GM12878 (cell line): Measurements from ENCODE around the gene ARHGEF6. TPM values are rescaled to one million over a fixed set of nuclear protein-coding genes. Genes with fewer than 3 reads are reported as not detected.
A peak's percentile ranks its signal among the peaks of the same experiment; 100 is the strongest.
"Not testable (repeated sequence)": the region's sequence is repeated elsewhere in the genome, so short reads cannot be mapped to it uniquely, and the experiment has no call there.

Experiments used
- ATAC-seq: fragments of 200-7000 bp; cut with Tn5 transposase; 3 replicates; pipeline ENCODE4 v1.9.1; 2020; ENCODE audit warnings: mild to moderate bottlenecking, moderate library complexity
- BruUV-seq: library from RNA; stranded (reverse); fragments of 400-500 nt; replicated peaks from 2 replicates; lab custom pipeline; 2021; lab: Mats Ljungman, UMichigan
- CTCF ChIA-PET: fragments of 300-600 bp; sonication (Branson Sonifier 250); formaldehyde crosslinking; extraction: SDS; loops from one replicate; lab custom pipeline; 2021; ENCODE audit warnings: inconsistent platforms; lab: Yijun Ruan, JAX
- POLR2A ChIA-PET: fragments of 350-600 bp; formaldehyde crosslinking; extraction: SDS; loops from one replicate; lab custom pipeline; 2021; ENCODE audit warnings: inconsistent platforms; lab: Charles Lee
- RAD21 ChIA-PET: fragments of 300-600 bp; sonication (Branson Sonifier 250); formaldehyde crosslinking; loops from one replicate; lab custom pipeline; 2023; ENCODE audit warnings: antibody characterized with exemption; ENCODE audit not compliant: unreplicated experiment; lab: Charles Lee
- SMC1A ChIA-PET: fragments of 300-600 bp; sonication (Branson Sonifier 250); formaldehyde crosslinking; loops from one replicate; lab custom pipeline; 2023; ENCODE audit not compliant: unreplicated experiment, uncharacterized antibody; lab: Charles Lee
- DNase-seq: peaks from one replicate; pipeline ENCODE4 v3.0.0-alpha.2; 2011; ENCODE audit warnings: low read depth, low spot score
- FAIRE-seq: peaks from 3 replicates; lab custom pipeline; 2011; peaks lifted over from hg19 to GRCh38; lab: Jason Lieb, UNC
- H2AFZ ChIP-seq: 2 replicates; pipeline ENCODE4 v1.6.0; 2011; ENCODE audit warnings: low read depth, low read length, control low read depth; ENCODE audit not compliant: control insufficient read depth
- H3K27ac ChIP-seq: 2 replicates; pipeline ENCODE4 v1.5.1; 2011; ENCODE audit warnings: control low read depth; ENCODE audit not compliant: control insufficient read depth, insufficient read depth
- H3K27me3 ChIP-seq, 2 experiments: replicated peaks in 1 of 2; 2 replicates each; pipeline versions ENCODE4 v1.6.0 to v1.6.1; 2011; ENCODE audit warnings: low read length in 1 of 2; ENCODE audit not compliant: control insufficient read depth in 2 of 2, insufficient read depth in 2 of 2
- H3K36me3 ChIP-seq, 2 experiments: 2 replicates each; pipeline ENCODE4 v1.5.1; 2011; ENCODE audit warnings: low read length in 1 of 2; ENCODE audit not compliant: control insufficient read depth in 2 of 2, insufficient read depth in 2 of 2
- H3K4me1 ChIP-seq: 2 replicates; pipeline ENCODE4 v1.6.1; 2011; ENCODE audit warnings: mild to moderate bottlenecking, low read length, moderate library complexity, mixed read lengths; ENCODE audit not compliant: control insufficient read depth, insufficient read depth
- H3K4me2 ChIP-seq: 2 replicates; pipeline ENCODE4 v1.6.0; 2011; ENCODE audit warnings: control low read depth; ENCODE audit not compliant: control insufficient read depth, insufficient read depth
- H3K4me3 ChIP-seq: fragments of 200-600 bp; sonication (generic); 2 replicates; pipeline ENCODE4 v1.5.1; 2016
- H3K79me2 ChIP-seq: 2 replicates; pipeline ENCODE4 v1.6.0; 2011; ENCODE audit warnings: low read length; ENCODE audit not compliant: control insufficient read depth, insufficient read depth
- H3K9ac ChIP-seq: 2 replicates; pipeline ENCODE4 v1.8.0; 2011; ENCODE audit warnings: low read length, control low read depth, mixed read lengths; ENCODE audit not compliant: control insufficient read depth, insufficient read depth
- H3K9me3 ChIP-seq: replicated peaks from 3 replicates; pipeline ENCODE4 v1.5.1; 2011; ENCODE audit warnings: mild to moderate bottlenecking, low read length; ENCODE audit not compliant: control insufficient read depth, insufficient read depth
- H4K20me1 ChIP-seq: 2 replicates; pipeline ENCODE4 v1.6.0; 2011; ENCODE audit not compliant: control insufficient read depth, insufficient read depth
- BRCA1 ChIP-seq: IDR thresholded peaks from 2 replicates; pipeline ENCODE4 v1.6.1; 2011; ENCODE audit warnings: low read depth, low read length, improper control_type of control experiment
- NRF1 ChIP-seq: conservative IDR thresholded peaks from 2 replicates; pipeline ENCODE4 v1.6.1; 2011; ENCODE audit warnings: mild to moderate bottlenecking, low read depth, low read length, improper control_type of control experiment
- RUNX3 ChIP-seq: IDR thresholded peaks from 2 replicates; pipeline ENCODE4 v1.6.1; 2012; ENCODE audit warnings: low read length, inconsistent platforms
- SPI1 ChIP-seq: IDR thresholded peaks from 2 replicates; pipeline ENCODE4 v1.6.1; 2011; ENCODE audit warnings: low read depth, mild to moderate bottlenecking, low read length, moderate library complexity, borderline replicate concordance; ENCODE audit not compliant: insufficient read depth
- ZNF622 ChIP-seq: fragments of 450-650 bp; IDR thresholded peaks from 2 replicates; pipeline ENCODE4 v1.6.1; 2017; ENCODE audit warnings: mild to moderate bottlenecking, inconsistent platforms
- WGBS: methylation state at CpG from one replicate; pipeline ENCODE4 v1.1.6; 2016; ENCODE audit warnings: low lambda C conversion rate; ENCODE audit not compliant: insufficient replicate concordance, insufficient coverage; ENCODE audit errors: missing lambda C conversion rate; 5-methylcytosine and 5-hydroxymethylcytosine counted together
- in situ Hi-C: fragments of 300-500 bp; cut with MboI; formaldehyde crosslinking; loops from 9 replicates; pipeline ENCODE4 v1.14.3; 2018; ENCODE audit warnings: mixed read lengths
- intact Hi-C: fragments of 100-400 bp; cut with micrococcal nuclease; formaldehyde crosslinking; loops from one replicate; pipeline ENCODE4 v1.14.2; 2022; ENCODE audit not compliant: unreplicated experiment
- polyA plus RNA-seq, 11 experiments: library from polyadenylated mRNA; depleted of rRNA in 4 of 11; unstranded in 6 of 11; stranded (reverse) in 5 of 11; fragments of >200 nt; fragmentation: Nextera tagmentation in 4 of 11; fragmentation: Illumina TruSeq in 1 of 11; extraction: Ambion mirVana in 4 of 11; extraction: Trizol in 1 of 11; gene quantifications; 1 replicate in 1 of 11; 2 replicates in 10 of 11; pipeline versions ENCODE4 v1.2.1 to v1.2.3, GENCODE V29; 2011 to 2016; ENCODE audit warnings: inconsistent platforms in 2 of 11, missing spikeins in 2 of 11, low read depth in 1 of 11
- total RNA-seq, 4 experiments: library from RNA; depleted of rRNA in 3 of 4; stranded (reverse); fragments of >200 nt in 3 of 4; fragmentation: Illumina TruSeq in 1 of 4; extraction: Trizol in 1 of 4; gene quantifications; 2 replicates each; pipeline versions ENCODE4 v1.2.1 to v1.2.3, GENCODE V29; 2013 to 2021

ARHGEF6 gene
- total and polyA plus RNA-seq, 10 of the 15 experiments (the other 5 are each of a cell fraction or from before 2014, with no cell fraction given), result 5.4 to 29.7 (median 18.0) TPM

DNA sequence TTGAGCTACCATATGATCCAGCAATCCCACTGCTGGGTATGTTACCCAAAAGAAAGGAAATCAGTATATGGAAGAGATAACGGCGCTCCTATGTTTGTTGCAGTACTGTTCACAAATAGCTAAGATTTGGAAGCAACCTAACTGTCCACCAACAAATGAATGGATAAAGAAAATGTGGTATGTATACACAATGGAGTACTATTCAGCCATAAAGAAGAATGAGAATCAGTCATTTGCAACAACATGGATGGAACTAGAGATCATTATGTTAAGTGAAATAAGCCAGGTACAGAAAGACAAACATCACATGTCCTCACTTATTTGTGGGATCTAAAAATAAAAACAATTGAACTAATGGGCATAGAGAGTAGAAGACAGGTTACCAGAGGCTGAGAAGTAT lies 8.9 kb downstream of the ARHGEF6 start:
- H4K20me1 ChIP-seq, CTCF ChIA-PET, ATAC-seq, H3K36me3 ChIP-seq, H3K9ac ChIP-seq, H3K9me3 ChIP-seq, H3K4me3 ChIP-seq, H3K27ac ChIP-seq, intact Hi-C loops, H3K27me3 ChIP-seq, in situ Hi-C loops, H3K79me2 ChIP-seq, POLR2A ChIA-PET, H3K4me1 ChIP-seq, FAIRE-seq, BruUV-seq, DNase-seq, RAD21 ChIA-PET, H2AFZ ChIP-seq, H3K4me2 ChIP-seq: not testable (repeated sequence)
- SMC1A ChIA-PET, result interaction anchor here (1.3 kb wide), 1 partner anchor 11 kb away, joined by 4 read pairs; no protein-coding TSS in a partner anchor
- 75% methylated on average over 2 of the region's 2 CpGs for WGBS

DNA sequence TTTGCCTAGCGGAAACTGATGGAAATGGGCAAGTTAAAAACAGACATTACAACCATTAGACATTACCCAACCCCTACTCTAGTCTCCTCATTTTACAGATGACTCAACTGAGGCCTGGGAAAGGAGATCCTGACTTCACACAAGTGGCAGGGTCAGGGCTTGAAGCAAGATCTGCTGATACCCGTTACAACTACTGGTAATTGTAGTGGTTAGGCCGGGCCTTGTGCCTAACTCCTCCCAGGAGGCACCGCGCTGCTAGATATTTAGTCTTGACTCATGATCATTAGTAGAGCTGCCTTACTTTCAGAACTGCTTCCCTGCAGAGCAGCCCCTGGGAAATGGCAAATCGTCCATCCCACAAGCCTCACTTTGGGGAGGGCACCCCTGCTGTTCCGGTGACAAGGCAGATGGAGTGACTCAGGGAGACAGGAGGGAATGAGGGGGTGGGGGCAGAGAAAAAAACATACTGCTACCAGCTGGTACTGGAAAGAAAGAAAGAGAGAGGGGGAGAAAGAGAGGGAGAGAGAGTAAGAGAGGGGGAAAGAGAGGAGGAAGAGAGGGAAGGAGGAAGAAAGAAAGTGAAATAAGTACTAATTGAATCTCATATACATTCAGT lies 12.2 kb downstream of the ARHGEF6 start:
- intact Hi-C loops (loop anchor here (1.0 to 5.0 kb wide), 3 partner anchors 8 to 159 kb away; no protein-coding TSS in a partner anchor), in situ Hi-C loops (no loop called here)
- ATAC-seq, result peak; percentile 61
- H3K36me3 ChIP-seq, result no peaks in the 10 kb centered on the region; a peak in 1 of 4 replicates
- DNase-seq, result no peak
- RAD21 ChIA-PET, result interaction anchor here (0.9 to 1.7 kb wide), 2 partner anchors 9 to 53 kb away, joined by 3 to 5 read pairs; no protein-coding TSS in a partner anchor
- no peaks in the 10 kb centered on the region for H3K27me3 ChIP-seq
- H3K4me3 ChIP-seq, result peak overlapping the region; percentile 68; the same call in 1 of the 2 replicates
- CTCF ChIA-PET, result interaction anchor here (1.1 to 1.4 kb wide), 3 partner anchors 32 to 112 kb away, joined by 3 read pairs; partner anchors contain the start of gene RBMX
- no peak for TF ChIP-seq BRCA1
- TF ChIP-seq RUNX3, result peak; percentile 21; the same call in 1 of the 2 replicates
- no peak for TF ChIP-seq SPI1
- TF ChIP-seq ZNF622, result no peak
- no peak for TF ChIP-seq NRF1
- FAIRE-seq, result no peak
- H3K79me2 ChIP-seq, result no peaks in the 10 kb centered on the region
- no peaks in the 10 kb centered on the region; the same call in 2 of the 3 replicates for H3K9me3 ChIP-seq
- H3K9ac ChIP-seq, result 0 out of 2 replicates have a peak overlapping the region, but pooled peaks have one; percentile 12
- no peaks in the 10 kb centered on the region for H4K20me1 ChIP-seq
- peak overlapping the region; percentile 22 for H3K27ac ChIP-seq
- H3K4me1 ChIP-seq, result peaks cover 5% of the 10 kb centered on the region
- peak overlapping the region; percentile 60 for H2AFZ ChIP-seq
- peak overlapping the region; percentile 86 for H3K4me2 ChIP-seq
- 26% methylated on average over 7 of the region's 7 CpGs for WGBS
- POLR2A ChIA-PET, result interaction anchor here (1.6 to 2.5 kb wide), 2 partner anchors 9 to 12 kb away, joined by 5 to 7 read pairs; partner anchors contain the start of gene ARHGEF6
- SMC1A ChIA-PET, result interaction anchor here (0.9 to 1.2 kb wide), 2 partner anchors 110 to 157 kb away, joined by 3 read pairs; no protein-coding TSS in a partner anchor
- BruUV-seq, result no TSS peak
